Mesendoderm (in vitro differentiated cells): Measurements from ENCODE around the gene SHC3.

ENCODE experiments used
- DNase-seq: peaks from one replicate; pipeline ENCODE4 v3.0.0; 2013
- H2AK5ac ChIP-seq: 2 replicates; pipeline ENCODE4 v1.6.1; 2013; ENCODE audit warnings: low read length, inconsistent platforms
- H2BK120ac ChIP-seq: 2 replicates; pipeline ENCODE4 v1.6.1; 2013; ENCODE audit warnings: low read depth, mild to moderate bottlenecking, low read length, moderate library complexity, mixed read lengths
- H2BK15ac ChIP-seq: replicated peaks from 2 replicates; pipeline ENCODE4 v1.6.1; 2013; ENCODE audit warnings: low read depth, mild to moderate bottlenecking, moderate library complexity
- H2BK5ac ChIP-seq: 2 replicates; pipeline ENCODE4 v1.6.1; 2013; ENCODE audit warnings: low read length, inconsistent platforms
- H3K18ac ChIP-seq: 2 replicates; pipeline ENCODE4 v1.6.1; 2013; ENCODE audit warnings: mild to moderate bottlenecking, low read length, mixed read lengths
- H3K23ac ChIP-seq: one replicate; pipeline ENCODE4 v1.6.1; 2013; ENCODE audit warnings: low read length
- H3K27ac ChIP-seq: 2 replicates; pipeline ENCODE4 v1.5.1; 2013; ENCODE audit warnings: low read depth, mild to moderate bottlenecking, inconsistent platforms, low read length, moderate library complexity
- H3K27me3 ChIP-seq: 2 replicates; pipeline ENCODE4 v1.6.1; 2013; ENCODE audit warnings: low read length, control low read depth, mild to moderate bottlenecking, inconsistent platforms; ENCODE audit not compliant: insufficient read depth, poor library complexity
- H3K36me3 ChIP-seq: 2 replicates; pipeline ENCODE4 v1.6.1; 2013; ENCODE audit warnings: low read length, inconsistent platforms; ENCODE audit not compliant: control insufficient read depth, insufficient read depth
- H3K4ac ChIP-seq: one replicate; pipeline ENCODE4 v1.6.1; 2013; ENCODE audit warnings: low read depth, mild to moderate bottlenecking, low read length, moderate library complexity
- H3K4me1 ChIP-seq: 2 replicates; pipeline ENCODE4 v1.6.1; 2013; ENCODE audit warnings: low read depth, low read length, inconsistent platforms; ENCODE audit not compliant: control insufficient read depth
- H3K4me2 ChIP-seq: 2 replicates; pipeline ENCODE4 v1.6.1; 2013; ENCODE audit warnings: low read length
- H3K4me3 ChIP-seq: 2 replicates; pipeline ENCODE4 v1.5.1; 2013; ENCODE audit warnings: mild to moderate bottlenecking, low read length
- H3K56ac ChIP-seq: one replicate; pipeline ENCODE4 v1.6.1; 2013; ENCODE audit warnings: low read length
- H3K79me1 ChIP-seq: 2 replicates; pipeline ENCODE4 v1.6.1; 2013; ENCODE audit warnings: low read length, inconsistent platforms
- H3K79me2 ChIP-seq: 2 replicates; pipeline ENCODE4 v1.6.1; 2013; ENCODE audit warnings: mild to moderate bottlenecking, low read length; ENCODE audit not compliant: control insufficient read depth, insufficient read depth
- H3K9ac ChIP-seq: 2 replicates; pipeline ENCODE4 v1.6.1; 2013; ENCODE audit warnings: low read length, inconsistent platforms
- H4K5ac ChIP-seq: one replicate; pipeline ENCODE4 v1.6.1; 2013; ENCODE audit warnings: low read length
- H4K8ac ChIP-seq: one replicate; pipeline ENCODE4 v1.6.1; 2013; ENCODE audit warnings: low read depth, mild to moderate bottlenecking, control low read depth, low read length, moderate library complexity
- WGBS: extraction: QIAGEN DNeasy Blood & Tissue Kit; methylation state at CpG from one replicate; pipeline ENCODE4 v1.1.7; 2013; ENCODE audit warnings: low lambda C conversion rate, missing lambda C conversion rate; ENCODE audit not compliant: insufficient coverage; ENCODE audit errors: extremely low coverage; 5-methylcytosine and 5-hydroxymethylcytosine counted together

SHC3 gene

DNA sequence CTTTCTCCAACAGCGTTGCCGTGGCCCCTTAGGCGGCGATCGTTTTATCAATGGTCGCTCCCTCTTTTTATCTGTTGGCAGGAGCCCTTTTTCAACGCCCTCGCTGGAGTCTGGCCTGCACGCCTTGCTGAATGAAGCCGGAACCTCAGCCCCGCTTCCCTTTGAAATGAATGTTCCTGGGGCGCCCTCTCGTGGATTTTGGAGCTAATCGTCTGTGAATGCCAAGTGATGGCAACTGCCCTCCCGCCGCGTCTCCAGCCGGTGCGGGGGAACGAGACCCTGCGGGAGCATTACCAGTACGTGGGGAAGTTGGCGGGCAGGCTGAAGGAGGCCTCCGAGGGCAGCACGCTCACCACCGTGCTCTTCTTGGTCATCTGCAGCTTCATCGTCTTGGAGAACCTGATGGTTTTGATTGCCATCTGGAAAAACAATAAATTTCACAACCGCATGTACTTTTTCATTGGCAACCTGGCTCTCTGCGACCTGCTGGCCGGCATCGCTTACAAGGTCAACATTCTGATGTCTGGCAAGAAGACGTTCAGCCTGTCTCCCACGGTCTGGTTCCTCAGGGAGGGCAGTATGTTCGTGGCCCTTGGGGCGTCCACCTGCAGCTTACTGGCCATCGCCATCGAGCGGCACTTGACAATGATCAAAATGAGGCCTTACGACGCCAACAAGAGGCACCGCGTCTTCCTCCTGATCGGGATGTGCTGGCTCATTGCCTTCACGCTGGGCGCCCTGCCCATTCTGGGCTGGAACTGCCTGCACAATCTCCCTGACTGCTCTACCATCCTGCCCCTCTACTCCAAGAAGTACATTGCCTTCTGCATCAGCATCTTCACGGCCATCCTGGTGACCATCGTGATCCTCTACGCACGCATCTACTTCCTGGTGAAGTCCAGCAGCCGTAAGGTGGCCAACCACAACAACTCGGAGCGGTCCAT lies 177.4 kb downstream of the SHC3 start:
- no peak overlapping the region for H3K4me3 ChIP-seq
- H4K8ac ChIP-seq = no peak overlapping the region
- H3K27ac ChIP-seq = no peak overlapping the region
- no peak overlapping the region for H3K23ac ChIP-seq
- no peaks in the 10 kb centered on the region for H3K4me1 ChIP-seq
- H4K5ac ChIP-seq = no peak overlapping the region
- H3K36me3 ChIP-seq = peaks cover 16% of the 10 kb centered on the region
- H3K79me2 ChIP-seq = peaks cover 1% of the 10 kb centered on the region
- no peak overlapping the region for H2BK120ac ChIP-seq
- peak; percentile 93 for DNase-seq
- H3K27me3 ChIP-seq = no peaks in the 10 kb centered on the region
- H3K4ac ChIP-seq = no peak overlapping the region
- no peak overlapping the region for H2AK5ac ChIP-seq
- no CpG with 5 or more reads among the region's 52 CpGs for WGBS
- peak overlapping the region; percentile 42 for H3K9ac ChIP-seq
- H2BK15ac ChIP-seq = no peak overlapping the region
- H3K56ac ChIP-seq = peak overlapping the region; percentile 77
- H2BK5ac ChIP-seq = no peak overlapping the region
- H3K79me1 ChIP-seq = peaks cover 2% of the 10 kb centered on the region
- H3K4me2 ChIP-seq = peak overlapping the region; percentile 16
- no peak overlapping the region for H3K18ac ChIP-seq

DNA sequence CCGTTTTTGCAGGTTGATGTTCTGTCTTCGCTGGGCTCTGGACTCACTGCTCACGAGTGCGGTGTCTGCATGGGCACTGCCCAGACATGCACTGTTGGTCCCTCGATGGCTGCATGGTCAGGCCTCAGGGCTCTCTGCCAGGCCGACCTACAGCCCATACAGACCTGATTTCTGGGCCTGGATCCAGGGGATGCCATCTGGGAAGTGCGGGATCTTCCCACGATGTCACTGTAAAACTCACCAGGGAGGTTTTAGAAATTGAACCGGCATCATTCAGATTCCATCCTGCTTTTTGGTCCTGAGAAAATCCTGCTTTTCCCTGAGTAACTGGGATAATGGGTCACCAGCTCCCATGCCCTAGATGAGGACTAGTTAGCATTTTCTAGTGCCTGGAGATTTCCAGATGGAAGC lies 178.2 kb downstream of the SHC3 start:
- peaks cover 2% of the 10 kb centered on the region for H3K79me1 ChIP-seq
- no peak overlapping the region for H2BK5ac ChIP-seq
- H3K27ac ChIP-seq = no peak overlapping the region
- WGBS = no CpG with 5 or more reads among the region's 9 CpGs
- no peak overlapping the region for H3K23ac ChIP-seq
- H4K8ac ChIP-seq = no peak overlapping the region
- H4K5ac ChIP-seq = no peak overlapping the region
- H3K4me2 ChIP-seq = no peak overlapping the region
- H2BK120ac ChIP-seq = no peak overlapping the region
- no peak for DNase-seq
- H3K9ac ChIP-seq = peak overlapping the region; percentile 21
- H3K4me1 ChIP-seq = no peaks in the 10 kb centered on the region
- H3K18ac ChIP-seq = no peak overlapping the region
- no peak overlapping the region for H3K4ac ChIP-seq
- no peak overlapping the region for H2AK5ac ChIP-seq
- H3K36me3 ChIP-seq = peaks cover 18% of the 10 kb centered on the region
- H3K27me3 ChIP-seq = no peaks in the 10 kb centered on the region
- H3K56ac ChIP-seq = peak overlapping the region; percentile 77
- H3K4me3 ChIP-seq = no peak overlapping the region
- H2BK15ac ChIP-seq = no peak overlapping the region
- H3K79me2 ChIP-seq = peaks cover 2% of the 10 kb centered on the region

DNA sequence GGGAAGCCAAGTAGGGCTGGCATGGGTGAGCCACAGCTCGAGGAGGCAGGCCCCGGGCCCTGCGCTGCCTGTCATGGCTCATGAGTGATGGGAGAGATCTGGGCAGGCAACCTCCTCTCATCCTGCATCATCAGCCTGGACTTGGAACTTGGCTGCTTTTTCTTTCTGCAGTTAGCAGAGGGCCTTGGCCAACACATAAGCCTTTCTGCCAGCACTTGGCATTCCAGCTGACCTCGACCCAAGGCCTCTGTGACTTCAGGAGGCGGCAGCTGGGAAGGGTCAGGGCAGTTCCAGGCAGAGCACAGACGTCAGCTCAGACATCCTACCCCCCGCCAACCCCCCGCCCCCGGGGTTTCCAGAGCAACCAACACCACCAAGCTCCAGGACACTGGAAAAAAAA lies 179.7 kb downstream of the SHC3 start:
- no peak overlapping the region for H4K5ac ChIP-seq
- H2BK5ac ChIP-seq = no peak overlapping the region
- H3K4ac ChIP-seq = no peak overlapping the region
- H3K79me2 ChIP-seq = peaks cover 5% of the 10 kb centered on the region
- no peak overlapping the region for H3K18ac ChIP-seq
- H3K79me1 ChIP-seq = peaks cover 8% of the 10 kb centered on the region
- no CpG with 5 or more reads among the region's 9 CpGs for WGBS
- no peak overlapping the region for H3K23ac ChIP-seq
- H3K27ac ChIP-seq = no peak overlapping the region
- no peaks in the 10 kb centered on the region for H3K27me3 ChIP-seq
- H3K4me3 ChIP-seq = no peak overlapping the region
- no peak overlapping the region for H3K9ac ChIP-seq
- no peak overlapping the region for H2AK5ac ChIP-seq
- no peak overlapping the region for H3K56ac ChIP-seq
- no peak for DNase-seq
- no peak overlapping the region for H3K4me2 ChIP-seq
- H3K36me3 ChIP-seq = peaks cover 18% of the 10 kb centered on the region
- no peak overlapping the region for H2BK15ac ChIP-seq
- H3K4me1 ChIP-seq = no peaks in the 10 kb centered on the region
- H4K8ac ChIP-seq = no peak overlapping the region
- no peak overlapping the region for H2BK120ac ChIP-seq

DNA sequence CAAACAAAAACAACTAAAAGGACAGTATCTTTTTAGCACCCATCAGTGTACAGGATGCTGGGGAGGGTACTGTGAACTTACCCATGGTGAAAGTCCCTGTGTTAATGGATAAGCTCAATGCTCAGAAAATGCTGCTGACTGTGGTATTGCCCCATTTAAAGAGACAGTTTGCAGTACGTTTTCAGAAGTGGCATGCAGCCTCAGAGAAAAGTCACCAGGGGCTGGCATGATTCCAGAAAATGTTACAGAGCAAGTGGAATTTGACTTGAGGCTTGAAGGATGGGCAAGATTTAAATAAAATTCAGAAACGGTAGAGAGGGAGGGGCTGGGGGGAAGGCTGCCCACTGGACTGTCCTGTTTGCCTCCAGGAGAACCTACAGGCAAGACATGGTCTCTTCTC lies 180.1 kb downstream of the SHC3 start:
- no peaks in the 10 kb centered on the region for H3K27me3 ChIP-seq
- H3K36me3 ChIP-seq = peaks cover 18% of the 10 kb centered on the region
- no peak overlapping the region for H4K8ac ChIP-seq
- no peak for DNase-seq
- H3K23ac ChIP-seq = no peak overlapping the region
- H4K5ac ChIP-seq = no peak overlapping the region
- no peaks in the 10 kb centered on the region for H3K4me1 ChIP-seq
- H3K9ac ChIP-seq = no peak overlapping the region
- no peak overlapping the region for H2BK5ac ChIP-seq
- H2BK120ac ChIP-seq = no peak overlapping the region
- no peak overlapping the region for H3K4me2 ChIP-seq
- peaks cover 8% of the 10 kb centered on the region for H3K79me2 ChIP-seq
- no peak overlapping the region for H3K56ac ChIP-seq
- H2BK15ac ChIP-seq = no peak overlapping the region
- H3K4me3 ChIP-seq = no peak overlapping the region
- H3K18ac ChIP-seq = no peak overlapping the region
- H3K27ac ChIP-seq = no peak overlapping the region
- H3K79me1 ChIP-seq = peaks cover 8% of the 10 kb centered on the region
- no peak overlapping the region for H3K4ac ChIP-seq
- H2AK5ac ChIP-seq = no peak overlapping the region
- WGBS = no CpG with 5 or more reads among the region's 2 CpGs

DNA sequence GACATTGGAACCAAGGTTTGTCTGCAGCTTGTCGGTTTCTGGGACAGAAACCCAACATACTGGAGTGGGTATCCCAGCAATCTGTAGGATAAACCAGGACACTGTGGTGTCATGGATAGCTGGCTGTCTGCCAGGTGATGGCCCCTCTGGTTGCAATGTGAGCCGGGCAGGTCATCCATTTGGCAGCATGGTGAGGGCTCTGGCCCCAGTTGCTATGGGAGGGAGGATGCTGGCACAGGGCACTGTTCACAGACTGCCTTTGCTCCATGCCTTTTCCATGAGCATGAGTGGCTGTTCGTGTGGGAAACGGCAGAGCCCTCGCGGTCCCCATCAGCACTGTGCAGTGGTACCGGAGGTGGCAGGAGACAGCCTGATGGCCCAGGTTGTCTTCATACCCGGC lies 181.0 kb downstream of the SHC3 start:
- H3K18ac ChIP-seq = no peak overlapping the region
- H4K8ac ChIP-seq = no peak overlapping the region
- H3K79me1 ChIP-seq = peaks cover 8% of the 10 kb centered on the region
- no peak overlapping the region for H3K4me3 ChIP-seq
- no peak for DNase-seq
- H3K36me3 ChIP-seq = peaks cover 18% of the 10 kb centered on the region
- no peak overlapping the region for H3K9ac ChIP-seq
- no peak overlapping the region for H3K4ac ChIP-seq
- H3K27ac ChIP-seq = no peak overlapping the region
- H3K23ac ChIP-seq = no peak overlapping the region
- H2AK5ac ChIP-seq = no peak overlapping the region
- H4K5ac ChIP-seq = no peak overlapping the region
- H3K27me3 ChIP-seq = no peaks in the 10 kb centered on the region
- no peak overlapping the region for H2BK5ac ChIP-seq
- H3K79me2 ChIP-seq = peaks cover 8% of the 10 kb centered on the region
- H3K4me2 ChIP-seq = no peak overlapping the region
- no peak overlapping the region for H2BK15ac ChIP-seq
- H3K56ac ChIP-seq = no peak overlapping the region
- H2BK120ac ChIP-seq = no peak overlapping the region
- no peaks in the 10 kb centered on the region for H3K4me1 ChIP-seq
- WGBS = no CpG with 5 or more reads among the region's 8 CpGs

DNA sequence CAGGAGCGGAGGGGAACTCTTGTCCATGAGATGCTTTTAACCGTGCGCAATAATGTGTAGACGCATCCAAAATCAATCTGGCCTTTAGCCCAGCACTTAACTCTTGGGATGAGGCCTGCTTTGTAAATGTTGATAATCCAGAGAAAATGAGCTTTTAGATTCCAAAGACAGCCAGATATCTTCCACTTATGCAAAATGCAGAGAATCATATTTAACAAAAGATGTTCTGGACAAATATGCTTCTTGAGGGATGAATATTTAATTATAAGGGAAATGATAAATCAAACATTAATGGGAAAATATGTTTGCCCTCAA lies 181.7 kb downstream of the SHC3 start:
- no peaks in the 10 kb centered on the region for H3K27me3 ChIP-seq
- no peak overlapping the region for H3K56ac ChIP-seq
- no peak for DNase-seq
- peaks cover 10% of the 10 kb centered on the region for H3K79me2 ChIP-seq
- no CpG with 5 or more reads among the region's 4 CpGs for WGBS
- H4K5ac ChIP-seq = no peak overlapping the region
- no peak overlapping the region for H2BK15ac ChIP-seq
- H2AK5ac ChIP-seq = no peak overlapping the region
- H3K27ac ChIP-seq = no peak overlapping the region
- no peak overlapping the region for H3K9ac ChIP-seq
- H3K23ac ChIP-seq = no peak overlapping the region
- no peak overlapping the region for H3K4ac ChIP-seq
- H3K18ac ChIP-seq = no peak overlapping the region
- no peak overlapping the region for H3K4me2 ChIP-seq
- H3K79me1 ChIP-seq = peaks cover 8% of the 10 kb centered on the region
- no peak overlapping the region for H3K4me3 ChIP-seq
- H2BK120ac ChIP-seq = no peak overlapping the region
- H3K36me3 ChIP-seq = peaks cover 11% of the 10 kb centered on the region
- H4K8ac ChIP-seq = no peak overlapping the region
- H3K4me1 ChIP-seq = no peaks in the 10 kb centered on the region
- no peak overlapping the region for H2BK5ac ChIP-seq
